NCI-H226 (cell line): Measurements from ENCODE around the gene PCDHGB6.
"Not testable (repeated sequence)": the region's sequence is repeated elsewhere in the genome, so short reads cannot be mapped to it uniquely, and the experiment has no call there.

Experiments used
- DNase-seq: peaks from one replicate; pipeline ENCODE4 v3.0.0-alpha.2; 2015

PCDHGB6 gene

DNA sequence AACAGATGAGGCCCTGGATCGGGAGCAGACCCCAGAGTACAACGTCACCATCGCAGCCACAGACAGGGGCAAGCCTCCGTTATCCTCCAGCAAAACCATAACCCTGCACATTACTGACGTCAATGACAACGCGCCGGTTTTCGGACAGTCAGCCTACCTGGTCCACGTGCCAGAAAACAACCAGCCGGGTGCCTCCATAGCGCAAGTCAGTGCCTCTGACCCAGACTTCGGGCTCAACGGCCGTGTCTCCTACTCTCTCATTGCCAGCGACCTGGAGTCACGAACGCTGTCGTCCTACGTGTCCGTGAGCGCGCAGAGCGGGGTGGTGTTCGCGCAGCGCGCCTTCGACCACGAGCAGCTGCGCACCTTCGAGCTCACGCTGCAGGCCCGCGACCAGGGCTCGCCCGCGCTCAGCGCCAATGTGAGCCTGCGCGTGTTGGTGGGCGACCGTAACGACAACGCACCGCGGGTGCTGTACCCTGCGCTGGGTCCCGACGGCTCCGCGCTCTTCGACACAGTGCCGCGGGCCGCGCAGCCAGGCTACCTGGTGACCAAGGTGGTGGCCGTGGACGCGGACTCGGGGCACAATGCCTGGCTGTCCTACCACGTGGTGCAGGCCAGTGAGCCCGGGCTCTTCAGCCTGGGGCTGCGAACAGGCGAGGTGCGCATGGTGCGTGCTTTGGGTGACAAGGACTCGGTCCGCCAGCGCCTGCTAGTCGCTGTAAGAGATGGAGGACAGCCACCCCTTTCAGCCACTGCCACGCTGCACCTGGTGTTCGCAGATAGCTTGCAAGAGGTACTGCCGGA is 11.5 kb downstream of the PCDHGB6 start:
- DNase-seq, result no peak

DNA sequence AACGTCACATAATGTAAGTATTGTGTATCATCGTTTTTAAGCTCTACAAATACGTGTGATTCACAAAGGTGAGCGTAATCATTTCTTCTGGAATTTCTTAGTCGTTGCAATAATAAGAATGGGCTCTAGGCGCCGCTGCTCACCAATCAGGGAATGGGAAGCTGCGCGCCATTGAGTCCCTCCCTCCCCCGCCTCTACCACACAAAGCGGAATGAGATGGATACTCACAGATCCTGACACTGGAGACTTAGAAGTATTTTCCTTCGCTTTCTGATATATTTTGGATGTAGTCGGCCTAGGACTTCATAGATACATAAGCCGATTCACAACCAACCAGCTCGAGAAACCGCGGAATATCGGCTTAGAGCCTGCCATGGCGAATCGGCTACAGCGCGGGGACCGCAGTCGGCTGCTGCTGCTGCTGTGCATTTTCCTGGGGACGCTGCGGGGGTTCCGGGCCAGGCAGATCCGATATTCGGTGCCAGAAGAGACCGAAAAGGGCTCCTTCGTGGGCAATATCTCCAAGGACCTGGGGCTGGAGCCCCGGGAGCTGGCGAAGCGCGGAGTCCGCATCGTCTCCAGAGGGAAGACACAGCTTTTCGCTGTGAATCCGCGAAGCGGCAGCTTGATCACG is 13.2 kb downstream of the PCDHGB6 start, which contains the start of gene PCDHGA11:
TSS of gene PCDHGA11 (plus strand) at position 197 of the 634 bp plus-strand sequence. CDS start at position 374, 177 bp downstream.
- no peak for DNase-seq

DNA sequence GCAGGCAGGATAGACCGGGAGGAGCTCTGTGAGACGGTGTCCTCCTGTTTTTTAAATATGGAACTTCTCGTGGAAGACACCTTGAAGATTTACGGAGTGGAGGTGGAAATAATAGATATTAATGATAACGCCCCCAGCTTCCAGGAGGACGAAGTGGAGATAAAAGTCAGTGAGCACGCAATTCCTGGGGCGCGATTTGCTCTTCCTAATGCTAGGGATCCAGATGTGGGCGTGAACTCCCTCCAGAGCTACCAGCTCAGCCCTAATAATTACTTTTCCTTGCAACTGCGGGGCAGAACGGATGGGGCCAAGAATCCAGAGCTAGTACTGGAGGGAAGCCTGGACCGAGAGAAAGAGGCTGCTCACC is 13.7 kb downstream of the PCDHGB6 start:
- DNase-seq, result no peak

DNA sequence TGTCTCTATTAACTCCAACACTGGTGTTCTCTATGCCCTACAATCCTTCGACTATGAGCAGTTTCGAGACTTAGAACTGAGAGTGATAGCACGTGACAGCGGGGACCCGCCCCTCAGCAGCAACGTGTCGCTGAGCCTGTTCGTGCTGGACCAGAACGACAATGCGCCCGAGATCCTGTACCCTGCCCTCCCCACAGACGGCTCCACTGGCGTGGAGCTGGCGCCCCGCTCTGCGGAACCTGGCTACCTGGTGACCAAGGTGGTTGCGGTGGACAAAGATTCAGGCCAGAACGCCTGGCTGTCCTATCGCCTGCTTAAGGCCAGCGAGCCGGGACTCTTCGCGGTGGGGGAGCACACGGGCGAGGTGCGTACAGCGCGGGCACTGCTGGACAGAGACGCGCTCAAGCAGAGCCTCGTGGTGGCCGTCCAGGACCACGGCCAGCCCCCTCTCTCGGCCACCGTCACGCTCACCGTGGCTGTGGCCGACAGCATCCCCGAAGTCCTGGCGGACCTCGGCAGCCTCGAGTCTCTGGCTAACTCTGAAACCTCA is 15.0 kb downstream of the PCDHGB6 start:
- DNase-seq, result no peak

DNA sequence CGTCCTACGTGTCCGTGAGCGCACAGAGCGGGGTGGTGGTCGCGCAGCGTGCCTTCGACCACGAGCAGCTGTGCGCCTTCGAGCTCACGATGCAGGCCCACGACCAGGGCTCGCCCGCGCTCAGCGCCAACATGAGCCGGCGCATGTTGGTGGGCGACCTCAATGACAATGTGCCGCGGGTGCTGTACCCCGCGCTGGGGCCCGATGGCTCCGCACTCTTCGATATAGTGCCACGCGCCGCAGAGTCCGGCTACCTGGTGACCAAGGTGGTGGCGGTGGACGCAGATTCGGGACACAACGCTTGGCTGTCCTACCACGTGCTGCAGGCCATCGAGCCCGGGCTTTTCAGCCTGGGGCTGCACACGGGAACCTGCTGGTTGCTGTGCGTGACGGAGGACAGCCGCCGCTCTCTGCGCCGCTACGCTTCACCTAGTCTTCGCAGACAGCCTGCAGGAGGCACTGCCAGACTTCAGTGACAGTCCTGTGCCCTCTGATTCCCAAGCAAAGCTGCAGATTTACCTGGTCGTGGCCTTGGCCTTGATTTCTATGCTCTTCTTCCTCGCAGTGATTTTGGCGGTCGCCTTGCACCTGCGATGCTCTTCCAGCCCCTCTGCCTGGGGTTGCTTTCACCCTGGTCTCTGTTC is 20.1 kb downstream of the PCDHGB6 start:
- no peak for DNase-seq

DNA sequence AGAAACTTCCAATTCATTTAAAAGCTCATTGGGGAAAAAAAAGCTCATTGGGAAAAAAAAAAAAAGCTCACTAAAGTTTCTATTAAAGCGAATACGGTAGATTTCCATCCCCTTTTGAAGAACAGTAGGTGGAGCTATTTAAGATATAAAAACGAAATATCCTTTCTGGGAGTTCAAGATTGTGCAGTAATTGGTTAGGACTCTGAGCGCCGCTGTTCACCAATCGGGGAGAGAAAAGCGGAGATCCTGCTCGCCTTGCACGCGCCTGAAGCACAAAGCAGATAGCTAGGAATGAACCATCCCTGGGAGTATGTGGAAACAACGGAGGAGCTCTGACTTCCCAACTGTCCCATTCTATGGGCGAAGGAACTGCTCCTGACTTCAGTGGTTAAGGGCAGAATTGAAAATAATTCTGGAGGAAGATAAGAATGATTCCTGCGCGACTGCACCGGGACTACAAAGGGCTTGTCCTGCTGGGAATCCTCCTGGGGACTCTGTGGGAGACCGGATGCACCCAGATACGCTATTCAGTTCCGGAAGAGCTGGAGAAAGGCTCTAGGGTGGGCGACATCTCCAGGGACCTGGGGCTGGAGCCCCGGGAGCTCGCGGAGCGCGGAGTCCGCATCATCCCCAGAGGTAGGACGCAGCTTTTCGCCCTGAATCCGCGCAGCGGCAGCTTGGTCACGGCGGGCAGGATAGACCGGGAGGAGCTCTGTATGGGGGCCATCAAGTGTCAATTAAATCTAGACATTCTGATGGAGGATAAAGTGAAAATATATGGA is 22.7 kb downstream of the PCDHGB6 start, which contains the start of gene PCDHGA12:
TSS of gene PCDHGA12 (plus strand) at position 176 of the 782 bp plus-strand sequence. CDS start at position 429, 253 bp downstream.
- peak; percentile 83 for DNase-seq

DNA sequence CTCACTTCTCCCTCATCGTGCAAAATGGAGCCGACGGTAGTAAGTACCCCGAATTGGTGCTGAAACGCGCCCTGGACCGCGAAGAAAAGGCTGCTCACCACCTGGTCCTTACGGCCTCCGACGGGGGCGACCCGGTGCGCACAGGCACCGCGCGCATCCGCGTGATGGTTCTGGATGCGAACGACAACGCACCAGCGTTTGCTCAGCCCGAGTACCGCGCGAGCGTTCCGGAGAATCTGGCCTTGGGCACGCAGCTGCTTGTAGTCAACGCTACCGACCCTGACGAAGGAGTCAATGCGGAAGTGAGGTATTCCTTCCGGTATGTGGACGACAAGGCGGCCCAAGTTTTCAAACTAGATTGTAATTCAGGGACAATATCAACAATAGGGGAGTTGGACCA is 23.5 kb downstream of the PCDHGB6 start:
- no peak for DNase-seq

DNA sequence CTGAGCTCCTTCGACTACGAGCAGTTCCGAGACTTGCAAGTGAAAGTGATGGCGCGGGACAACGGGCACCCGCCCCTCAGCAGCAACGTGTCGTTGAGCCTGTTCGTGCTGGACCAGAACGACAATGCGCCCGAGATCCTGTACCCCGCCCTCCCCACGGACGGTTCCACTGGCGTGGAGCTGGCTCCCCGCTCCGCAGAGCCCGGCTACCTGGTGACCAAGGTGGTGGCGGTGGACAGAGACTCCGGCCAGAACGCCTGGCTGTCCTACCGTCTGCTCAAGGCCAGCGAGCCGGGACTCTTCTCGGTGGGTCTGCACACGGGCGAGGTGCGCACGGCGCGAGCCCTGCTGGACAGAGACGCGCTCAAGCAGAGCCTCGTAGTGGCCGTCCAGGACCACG is 24.5 kb downstream of the PCDHGB6 start:
- not testable (repeated sequence) for DNase-seq

DNA sequence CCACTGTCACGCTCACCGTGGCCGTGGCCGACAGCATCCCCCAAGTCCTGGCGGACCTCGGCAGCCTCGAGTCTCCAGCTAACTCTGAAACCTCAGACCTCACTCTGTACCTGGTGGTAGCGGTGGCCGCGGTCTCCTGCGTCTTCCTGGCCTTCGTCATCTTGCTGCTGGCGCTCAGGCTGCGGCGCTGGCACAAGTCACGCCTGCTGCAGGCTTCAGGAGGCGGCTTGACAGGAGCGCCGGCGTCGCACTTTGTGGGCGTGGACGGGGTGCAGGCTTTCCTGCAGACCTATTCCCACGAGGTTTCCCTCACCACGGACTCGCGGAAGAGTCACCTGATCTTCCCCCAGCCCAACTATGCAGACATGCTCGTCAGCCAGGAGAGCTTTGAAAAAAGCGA is 24.9 kb downstream of the PCDHGB6 start:
- not testable (repeated sequence) for DNase-seq

DNA sequence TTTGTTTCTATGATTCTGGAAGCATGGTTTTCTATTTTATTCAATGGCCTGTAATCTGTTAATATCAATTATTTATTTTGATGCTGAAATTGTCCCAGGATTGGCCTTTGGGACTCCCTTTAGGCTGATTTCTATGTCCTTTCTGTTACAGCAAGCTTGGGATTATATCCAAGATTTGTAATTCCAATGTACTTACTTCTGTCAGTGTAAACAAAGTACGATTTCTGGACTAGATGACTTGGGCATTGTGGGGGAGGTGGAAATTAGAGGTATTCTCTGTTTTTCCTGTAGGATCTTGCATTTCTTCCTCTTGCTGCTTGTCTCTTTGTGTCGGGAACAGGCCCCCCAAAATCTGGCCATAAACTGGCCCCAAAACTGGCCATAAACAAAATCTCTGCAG is 26.2 kb downstream of the PCDHGB6 start:
- no peak for DNase-seq

DNA sequence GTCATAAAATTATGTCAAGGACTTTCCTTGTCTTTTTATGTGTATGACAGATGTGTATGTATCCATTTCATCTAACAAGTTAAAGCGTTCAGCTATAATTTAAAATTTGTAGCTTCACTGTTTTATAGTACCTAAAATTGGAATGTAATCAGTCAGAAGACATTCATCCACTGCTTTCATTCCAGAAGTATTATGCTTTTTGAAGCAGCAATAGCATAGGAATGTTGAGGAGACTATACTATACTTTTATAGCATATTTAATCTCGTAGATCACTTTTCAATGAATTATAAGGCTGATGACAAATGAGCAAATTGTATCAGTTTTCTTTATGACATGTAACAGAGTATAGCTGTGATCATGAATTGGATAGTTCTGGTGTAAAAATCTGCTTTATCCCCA is 29.4 kb downstream of the PCDHGB6 start:
- DNase-seq, result no peak

DNA sequence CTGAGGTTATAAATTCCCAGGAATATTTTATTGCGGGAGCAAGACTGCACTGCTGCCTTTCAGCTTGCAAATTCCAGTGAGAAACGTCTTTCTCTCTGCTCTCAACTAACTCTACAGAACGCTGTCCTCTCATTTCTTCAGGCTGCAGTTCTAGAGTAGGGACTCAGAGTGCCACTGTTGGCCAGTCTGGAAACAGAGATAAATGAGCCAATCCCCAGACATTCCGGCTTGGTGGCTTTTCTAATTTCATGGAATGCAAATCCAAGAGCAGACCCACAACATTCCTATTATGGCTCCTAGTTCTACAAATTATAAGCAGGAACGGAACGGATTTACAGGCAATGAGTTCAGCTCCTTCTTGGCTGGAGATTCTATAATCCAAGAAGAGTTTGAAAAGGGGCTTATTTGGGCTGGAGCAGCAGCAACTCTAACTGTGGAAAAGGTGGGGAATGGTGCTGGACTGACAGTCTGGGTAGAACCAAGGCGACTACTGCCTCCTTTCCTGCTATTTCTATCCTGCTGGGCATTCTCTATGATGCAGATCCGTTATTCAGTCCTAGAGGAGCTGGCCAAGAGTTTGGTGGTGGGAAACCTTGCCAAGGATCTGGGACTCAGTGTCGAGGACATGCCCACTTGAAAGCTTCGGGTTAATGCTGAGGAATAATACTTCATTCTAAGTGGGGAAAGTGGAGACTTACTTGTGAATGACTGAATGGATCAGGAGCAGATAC is 31.8 kb downstream of the PCDHGB6 start:
- DNase-seq, result no peak

DNA sequence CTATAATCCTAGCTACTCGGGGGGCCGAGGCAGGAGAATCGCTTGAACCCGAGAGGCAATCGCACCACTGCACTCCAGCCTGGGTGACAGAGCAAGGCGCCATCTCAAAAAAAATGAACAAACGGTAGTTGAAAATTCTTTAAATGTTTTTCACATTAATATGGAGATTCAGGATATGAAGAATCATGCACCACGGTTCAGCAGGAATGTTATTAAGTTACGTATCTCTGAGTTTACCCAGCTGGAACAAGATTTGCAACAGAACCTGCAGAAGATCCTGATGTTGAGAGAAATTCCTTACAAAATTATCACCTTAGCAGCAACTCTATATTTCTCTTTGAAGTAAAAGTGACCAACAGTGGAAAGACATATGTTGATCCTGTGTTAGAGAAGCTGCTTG is 32.5 kb downstream of the PCDHGB6 start:
- DNase-seq, result no peak

DNA sequence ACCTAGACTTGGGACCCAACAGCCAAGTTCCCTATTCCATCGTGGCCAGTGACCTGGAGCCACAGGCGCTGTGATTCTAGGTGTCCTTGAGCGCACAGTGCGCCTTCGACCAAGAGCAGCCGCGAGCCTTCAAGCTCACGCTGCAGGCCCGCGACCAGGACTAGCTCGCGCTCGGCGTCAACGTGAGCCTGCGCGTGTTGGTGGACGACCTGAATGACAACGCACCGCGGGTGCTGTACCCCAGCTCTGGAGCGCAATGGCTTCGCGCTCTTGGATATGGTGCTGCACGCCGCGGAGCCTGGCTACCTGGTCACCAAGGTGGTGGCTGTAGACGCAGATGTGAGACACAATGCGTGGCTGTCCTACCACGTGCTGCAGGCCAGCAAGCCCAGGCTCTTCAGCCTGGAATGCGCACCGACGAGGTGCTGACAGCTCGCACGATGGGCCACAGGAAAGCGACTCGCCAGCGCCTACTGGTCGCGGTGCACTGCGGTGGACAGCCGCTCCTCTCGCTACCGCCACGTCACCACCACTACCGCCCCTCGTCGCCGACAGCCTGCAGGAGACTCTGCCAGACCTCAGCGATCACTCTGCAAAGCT is 33.9 kb downstream of the PCDHGB6 start:
- no peak for DNase-seq
